SK-MEL-5 (cell line): Measurements from ENCODE around the gene C6orf89. TPM values are rescaled to one million over a fixed set of nuclear protein-coding genes. Genes with fewer than 3 reads are reported as not detected.
A peak's percentile ranks its signal among the peaks of the same experiment; 100 is the strongest.
"Not testable (repeated sequence)": the region's sequence is repeated elsewhere in the genome, so short reads cannot be mapped to it uniquely, and the experiment has no call there.

ENCODE experiments used
- DNase-seq: peaks from one replicate; pipeline ENCODE4 v3.0.0-alpha.2; 2016; ENCODE audit warnings: low read depth, low spot score
- in situ Hi-C: cut with HindIII; loops from 2 replicates; pipeline ENCODE4 v1.10.0; 2016; ENCODE audit warnings: low sequenced_read_pairs, high pct_unique_total_duplicates, low pct_unique_long_range_greater_than_20kb
- total RNA-seq: library from RNA; depleted of rRNA; stranded (reverse); fragments of >200 nt; shearing (Covaris generic); gene quantifications from 2 replicates; pipeline ENCODE4 v1.2.3, GENCODE V29; 2014

The C6orf89 gene
- total RNA-seq, 1 experiment from 2014 or later: 47.0 TPM

DNA sequence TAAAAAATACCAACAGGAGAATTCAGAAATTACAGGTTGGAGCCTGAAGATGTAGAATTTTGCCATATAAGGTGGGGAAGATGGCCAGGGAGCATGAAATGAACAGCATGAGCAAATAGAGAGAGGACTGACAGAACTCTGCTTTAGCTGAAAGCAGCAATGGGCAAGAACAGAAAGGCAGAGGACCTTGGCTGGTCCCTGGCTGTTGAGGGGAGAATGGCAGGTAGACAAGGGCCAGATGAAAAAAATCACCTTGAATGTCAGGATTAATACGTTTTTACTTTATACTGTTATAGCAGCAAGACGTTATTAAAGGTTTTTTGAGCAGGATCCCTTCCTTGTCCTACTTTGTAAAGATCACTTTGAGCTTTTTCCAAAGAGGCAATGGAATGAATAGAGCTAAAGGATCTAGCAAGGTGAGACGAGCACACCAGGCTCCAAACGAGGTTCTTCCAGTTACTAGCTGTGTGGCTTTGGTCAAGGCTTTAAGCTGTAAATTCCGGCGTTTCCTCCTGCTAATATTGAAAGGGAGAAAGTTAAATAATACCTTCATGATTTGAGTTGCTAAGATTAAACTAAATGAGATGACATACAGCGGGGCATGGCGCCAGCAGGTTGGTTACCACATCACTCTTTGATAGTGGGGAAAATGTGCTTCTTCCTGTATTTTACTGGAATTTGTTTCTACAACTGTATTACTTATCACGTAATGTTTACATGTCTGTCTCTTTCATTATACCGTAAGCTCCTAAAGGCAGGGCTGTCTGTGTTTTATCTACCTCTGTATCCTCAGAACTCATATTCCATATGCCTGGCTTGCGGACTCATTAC lies 11.9 kb upstream of the C6orf89 start:
- DNase-seq: no peak
- in situ Hi-C loops: no loop called here

DNA sequence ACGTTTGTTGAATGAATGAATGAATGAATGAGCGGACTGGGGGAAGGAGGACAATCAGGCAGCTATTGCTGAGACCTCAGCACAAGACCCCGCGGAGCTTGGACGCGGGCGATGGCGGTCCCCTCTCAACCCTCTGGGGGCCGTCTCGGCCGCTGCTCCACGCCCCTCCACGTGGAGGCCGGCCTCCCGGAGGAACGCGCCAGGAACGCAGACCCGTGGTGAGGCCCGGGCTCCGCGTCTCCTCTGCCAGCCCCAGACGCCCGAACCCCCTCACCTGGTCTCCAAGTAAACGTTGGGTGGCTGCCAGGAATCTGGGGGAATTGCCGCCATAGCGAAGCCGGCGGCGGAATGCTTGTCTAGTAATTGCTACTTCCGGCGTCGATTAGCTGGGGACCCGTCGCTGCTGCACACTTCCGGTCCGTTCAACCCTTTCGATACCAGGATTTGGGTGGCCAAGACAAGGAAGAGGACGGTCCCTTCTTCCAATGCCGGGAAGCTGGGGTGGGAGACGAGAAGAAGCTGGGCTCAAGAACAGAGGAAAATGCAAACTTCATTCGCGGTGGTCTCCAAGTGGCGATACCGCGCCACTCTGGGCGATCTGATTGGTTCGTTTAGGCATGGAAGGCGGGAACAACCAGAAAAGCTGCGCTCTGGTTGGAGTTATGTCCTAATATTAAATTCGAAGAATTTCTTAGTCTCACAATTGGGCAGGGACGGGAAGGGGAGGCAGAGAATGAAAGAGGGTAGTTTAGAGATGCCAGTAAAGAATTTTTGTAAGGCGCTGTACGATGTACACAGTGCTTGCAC lies 11.1 kb upstream of the C6orf89 start, which contains the start of gene PPIL1:
TSS of gene PPIL1 (minus strand) at position 361 of the 807 bp plus-strand sequence. CDS start at position 330, 31 bp downstream.
- in situ Hi-C loops: no loop called here

DNA sequence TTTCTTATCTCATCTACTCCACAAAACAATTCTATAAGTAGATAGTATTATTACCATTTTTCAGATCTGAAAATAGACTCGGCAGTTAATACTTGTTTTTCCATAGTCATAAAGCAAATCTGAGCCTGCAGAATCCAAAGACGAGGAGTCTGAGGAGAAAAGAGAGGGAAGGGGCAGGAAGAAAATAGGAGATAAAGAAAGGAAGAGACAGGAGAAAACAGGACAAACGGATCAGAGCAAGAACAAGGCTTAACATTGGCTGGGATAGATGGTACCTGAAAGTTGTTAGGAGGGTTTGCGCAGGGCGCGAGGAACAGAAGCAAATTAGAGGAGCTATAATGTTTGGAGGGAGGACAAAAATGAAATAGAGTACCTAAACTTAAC lies 10.5 kb upstream of the C6orf89 start:
- in situ Hi-C loops: no loop called here
- no peak for DNase-seq

More for the DNA sequence above, 11.1 kb upstream of the C6orf89 start, which contains the start of gene PPIL1:
- DNase-seq: peak; percentile 90

DNA sequence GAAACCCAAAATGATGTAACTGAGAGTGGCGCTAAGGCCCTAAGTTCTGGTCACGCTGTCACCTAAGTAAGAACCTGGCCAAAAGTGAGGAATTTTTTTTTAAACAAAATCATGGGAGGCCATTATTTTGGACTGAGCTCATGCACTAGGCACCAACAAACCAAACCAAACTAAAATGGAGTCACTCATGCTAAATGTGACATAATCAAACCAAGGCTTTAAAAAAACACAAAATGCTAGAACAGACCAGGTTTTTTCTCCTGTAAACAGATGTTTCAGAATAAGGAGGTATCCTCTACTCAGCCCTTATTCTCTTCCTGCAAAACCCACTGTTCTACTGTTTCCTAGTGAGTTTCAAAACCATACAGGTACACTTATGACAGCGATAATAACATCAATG lies 1.1 kb upstream of the C6orf89 start:
- DNase-seq: no peak
- in situ Hi-C loops: no loop called here

DNA sequence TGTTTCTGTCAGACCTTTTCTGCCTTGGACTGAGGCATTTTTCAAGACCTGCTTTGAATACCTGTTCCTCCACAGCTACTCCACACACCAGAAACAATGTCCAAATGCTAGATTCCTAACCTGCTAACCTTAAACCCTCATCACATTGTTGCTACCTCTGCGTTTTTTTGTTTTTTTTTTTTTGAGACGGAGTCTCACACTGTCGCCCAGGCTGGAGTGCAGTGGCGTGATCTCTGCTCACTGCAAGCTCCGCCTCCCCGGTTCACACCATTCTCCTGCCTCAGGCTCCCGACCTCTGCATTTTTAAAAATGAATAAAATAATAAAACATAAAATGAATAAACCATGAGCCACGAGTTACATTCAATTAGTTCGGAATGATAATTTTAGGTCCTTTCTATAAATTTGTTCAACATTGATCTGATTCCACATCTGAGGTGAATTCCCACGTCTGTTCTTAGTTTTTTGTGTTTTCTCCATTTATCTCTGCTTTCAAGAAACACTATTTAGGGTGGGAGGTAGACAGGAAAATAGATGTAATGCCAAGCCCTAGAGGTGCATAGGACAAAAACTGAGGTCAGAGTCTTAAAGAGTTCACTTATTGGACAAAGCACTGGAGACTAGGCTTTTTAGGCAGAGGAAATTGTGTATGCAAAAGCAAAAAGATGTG lies 1.3 kb downstream of the C6orf89 start:
- DNase-seq: no peak
- in situ Hi-C loops: no loop called here

DNA sequence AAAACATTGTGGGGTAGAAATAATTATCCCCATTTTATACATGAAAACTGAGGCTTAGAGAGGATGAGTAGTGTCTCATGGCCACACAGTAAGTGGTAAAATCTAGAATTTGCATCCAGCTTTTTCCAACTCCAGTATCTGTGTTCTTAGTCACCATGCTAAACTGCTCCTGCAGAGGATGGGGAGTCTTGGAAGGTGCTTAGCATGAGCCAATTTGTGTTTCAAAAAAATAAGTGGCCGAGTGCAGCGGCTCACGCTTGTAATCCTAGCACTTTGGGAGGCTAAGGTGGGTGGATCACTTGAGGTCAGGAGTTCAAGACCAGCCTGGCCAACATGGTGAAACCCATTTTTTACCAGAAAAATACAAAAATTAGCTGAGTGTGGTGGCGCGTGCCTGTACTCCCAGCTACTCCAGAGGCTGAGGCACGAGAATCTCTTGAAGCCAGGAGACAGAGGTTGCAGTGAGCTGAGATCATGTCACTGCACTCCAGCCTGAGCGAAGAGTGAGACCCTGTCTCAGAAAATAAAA lies 2.4 kb downstream of the C6orf89 start:
- no peak for DNase-seq
- in situ Hi-C loops: no loop called here

DNA sequence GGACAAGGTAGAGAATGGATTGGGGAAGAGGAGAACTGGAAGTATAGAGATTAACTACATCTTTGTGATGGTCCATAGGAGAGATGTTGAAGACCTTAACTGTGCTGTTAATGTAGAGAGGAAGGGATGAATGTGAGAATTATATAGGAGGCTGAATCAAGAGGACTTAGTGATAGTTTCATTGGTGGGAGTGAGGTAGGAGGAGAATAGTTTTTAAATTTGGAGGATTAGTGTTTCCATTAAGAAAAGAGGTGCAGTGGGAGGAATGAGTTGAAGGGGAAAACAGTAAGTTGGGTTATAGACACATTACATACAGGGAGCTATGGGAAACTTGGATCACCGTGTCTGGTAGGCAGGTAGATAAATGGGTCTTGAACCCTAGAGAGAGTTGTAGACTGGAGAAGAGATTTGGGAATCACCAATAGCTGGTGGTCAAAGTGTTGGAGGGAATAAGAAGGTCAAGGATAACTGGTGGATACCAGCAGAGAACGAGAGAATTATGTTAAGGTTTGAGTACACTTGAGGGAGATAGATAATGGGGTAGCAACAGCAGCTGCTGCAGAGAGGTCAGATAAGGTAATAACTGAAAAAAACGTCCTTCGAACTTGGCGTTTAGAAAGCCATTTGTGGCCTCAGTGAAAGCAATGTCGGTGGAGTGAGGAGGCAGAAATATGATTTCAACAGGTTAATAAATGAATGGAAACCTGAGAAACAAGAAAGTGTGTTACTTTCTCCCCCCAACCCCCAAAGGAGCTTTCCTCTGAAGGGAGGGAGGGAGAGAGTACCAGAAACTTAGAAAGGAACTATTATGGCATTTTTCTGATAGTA lies 3.1 kb downstream of the C6orf89 start:
- DNase-seq: no peak
- in situ Hi-C loops: no loop called here

DNA sequence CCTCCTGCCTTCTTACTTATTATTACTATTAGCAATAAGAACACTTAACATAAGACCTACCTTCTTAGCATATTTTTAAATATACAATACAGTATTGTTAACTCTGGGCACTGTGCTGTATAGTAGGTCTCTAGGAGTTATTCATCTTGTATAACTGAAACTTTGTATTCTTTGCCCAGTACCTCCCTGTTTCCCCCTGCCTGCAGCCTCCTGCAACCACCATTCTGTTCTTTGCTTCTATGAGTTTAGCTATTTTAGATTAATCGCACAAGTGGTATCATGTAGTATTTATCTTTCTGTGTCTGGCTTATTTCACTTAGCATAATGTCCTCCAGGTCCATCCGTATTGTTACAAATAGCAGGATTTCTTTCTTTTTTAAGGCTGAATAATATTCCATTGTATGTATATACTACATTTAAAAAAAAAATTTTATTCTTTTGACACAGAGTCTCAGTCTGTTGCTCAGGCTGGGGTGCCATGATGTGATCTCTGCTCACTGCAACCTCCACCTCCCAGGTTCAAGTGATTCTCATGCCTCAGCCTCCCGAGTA lies 4.4 kb downstream of the C6orf89 start:
- in situ Hi-C loops: no loop called here
- DNase-seq: no peak

DNA sequence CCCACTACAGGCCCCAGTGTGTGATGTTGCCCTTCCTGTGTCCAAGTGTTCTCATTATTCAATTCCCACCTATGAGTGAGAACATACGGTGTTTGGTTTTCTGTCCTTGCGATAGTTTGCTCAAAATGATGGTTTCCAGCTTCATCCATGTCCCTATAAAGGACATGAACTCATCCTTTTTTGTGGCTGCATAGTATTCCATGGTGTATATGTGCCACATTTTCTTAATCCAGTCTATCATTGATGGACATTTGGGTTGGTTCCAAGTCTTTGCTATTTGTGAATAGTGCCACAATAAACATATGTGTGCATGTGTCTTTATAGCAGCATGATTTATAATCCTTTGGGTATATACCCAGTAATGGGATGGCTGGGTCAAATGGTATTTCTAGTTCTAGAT lies 5.4 kb downstream of the C6orf89 start:
- in situ Hi-C loops, DNase-seq: not testable (repeated sequence)

DNA sequence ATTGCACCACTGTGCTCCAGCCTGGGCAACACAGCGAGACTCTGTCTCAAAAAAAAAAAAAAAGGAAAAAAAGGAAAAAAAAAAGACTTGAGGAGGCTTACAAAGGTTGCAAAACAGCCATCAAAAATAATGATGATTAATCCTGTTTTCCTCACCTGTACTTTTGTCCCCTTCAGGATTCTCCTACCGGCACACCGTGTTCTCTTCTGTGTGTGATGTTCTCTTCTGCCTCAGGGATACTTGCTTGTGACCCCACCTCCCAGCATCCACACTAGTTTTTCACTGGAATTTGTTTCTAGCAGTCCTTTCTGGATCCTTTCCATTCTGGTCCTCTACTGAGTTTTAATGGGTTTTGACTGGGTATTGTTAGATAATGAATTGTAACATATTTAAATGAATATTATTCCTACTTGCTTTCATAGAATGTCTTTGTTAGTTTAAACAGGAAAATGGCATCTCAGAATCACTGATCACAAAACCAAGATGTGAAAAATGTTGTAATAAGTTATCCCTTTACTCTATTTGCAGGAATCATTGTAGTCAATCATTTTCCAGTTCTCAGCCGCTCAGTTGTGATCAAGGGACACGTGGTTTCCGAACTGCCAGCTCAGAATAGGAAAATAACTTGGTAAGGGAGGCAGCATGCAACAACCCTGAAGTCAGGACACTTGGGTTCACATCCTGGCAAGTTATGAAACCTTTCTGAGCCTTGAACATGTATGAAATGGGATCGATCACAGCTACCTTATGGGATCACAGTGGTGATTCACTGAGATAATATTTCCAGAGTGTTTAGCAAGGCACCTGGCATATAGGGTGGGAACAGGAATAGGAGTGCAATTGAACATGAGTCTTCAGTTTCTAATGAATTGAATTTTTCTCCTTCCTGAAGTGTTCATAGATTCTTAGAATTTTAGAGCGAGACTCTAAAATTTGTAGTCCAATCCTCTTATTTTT lies 8.5 kb downstream of the C6orf89 start:
- DNase-seq: no peak
- in situ Hi-C loops: no loop called here

DNA sequence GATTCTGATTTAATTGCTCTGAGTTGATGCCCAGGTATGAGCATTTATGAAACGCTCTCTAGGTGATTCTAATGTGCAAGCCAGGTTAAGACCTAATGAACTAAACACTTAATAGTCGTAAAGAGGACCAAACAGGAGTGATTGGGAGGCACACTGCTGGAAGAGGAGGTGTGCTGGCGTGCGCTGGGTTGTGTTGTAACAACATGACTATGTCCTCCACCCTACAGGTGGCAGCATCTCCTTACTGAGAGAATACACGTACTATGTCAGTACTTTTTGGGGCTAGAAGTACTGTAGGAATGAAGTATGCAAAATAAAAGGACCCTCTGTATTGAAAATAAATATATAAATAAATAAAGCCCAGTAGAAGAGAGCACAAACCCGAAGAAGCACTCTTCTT lies 11.9 kb downstream of the C6orf89 start:
- DNase-seq: peak; percentile 13

DNA sequence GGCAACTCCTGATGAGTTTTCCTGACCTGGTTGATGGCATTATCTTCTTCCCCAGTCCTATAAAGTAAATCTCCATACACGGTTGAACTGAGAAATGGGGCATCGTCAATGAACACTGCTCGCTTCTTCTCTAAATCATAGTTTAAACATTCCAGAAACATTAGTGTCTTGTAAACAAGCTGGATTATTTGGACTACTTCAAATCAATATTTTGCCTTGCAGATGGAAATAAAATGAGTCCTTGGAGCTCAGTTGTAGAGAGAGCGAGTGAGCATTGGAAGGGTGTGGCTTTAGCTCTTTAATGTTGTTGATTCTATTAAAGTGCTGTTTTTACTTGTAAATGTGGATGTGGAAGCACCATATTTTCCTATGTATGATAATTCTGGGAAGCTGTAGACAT lies 18.4 kb downstream of the C6orf89 start:
- in situ Hi-C loops: no loop called here
- DNase-seq: no peak

More for the DNA sequence above, 11.9 kb downstream of the C6orf89 start:
- in situ Hi-C loops: no loop called here

DNA sequence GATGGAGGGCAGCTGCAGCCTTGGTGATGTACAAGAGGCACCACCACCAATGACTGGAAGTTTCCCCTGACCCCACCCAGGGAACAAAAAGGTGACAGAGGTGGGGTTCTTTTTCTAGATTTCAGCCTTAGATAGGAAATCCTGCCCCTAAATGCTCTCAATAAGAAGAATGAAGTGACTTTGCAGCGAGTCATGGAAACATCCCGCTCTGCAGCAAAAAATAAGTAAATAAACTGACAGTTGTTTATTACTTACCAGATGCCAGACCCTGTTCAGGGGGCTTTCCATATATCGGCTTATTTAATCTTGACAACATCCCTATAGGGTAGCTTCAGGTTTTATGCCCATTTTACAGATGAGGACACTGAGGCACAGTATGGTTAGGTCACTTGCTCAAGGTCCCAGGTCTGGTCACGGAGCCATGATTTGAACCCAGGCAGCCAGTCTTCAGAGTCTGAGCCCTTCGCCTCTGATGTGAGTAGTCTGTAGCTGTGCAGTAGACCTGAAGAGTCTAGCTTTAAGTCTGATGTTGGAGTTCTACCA lies 19.2 kb downstream of the C6orf89 start:
- in situ Hi-C loops: no loop called here
- DNase-seq: no peak

DNA sequence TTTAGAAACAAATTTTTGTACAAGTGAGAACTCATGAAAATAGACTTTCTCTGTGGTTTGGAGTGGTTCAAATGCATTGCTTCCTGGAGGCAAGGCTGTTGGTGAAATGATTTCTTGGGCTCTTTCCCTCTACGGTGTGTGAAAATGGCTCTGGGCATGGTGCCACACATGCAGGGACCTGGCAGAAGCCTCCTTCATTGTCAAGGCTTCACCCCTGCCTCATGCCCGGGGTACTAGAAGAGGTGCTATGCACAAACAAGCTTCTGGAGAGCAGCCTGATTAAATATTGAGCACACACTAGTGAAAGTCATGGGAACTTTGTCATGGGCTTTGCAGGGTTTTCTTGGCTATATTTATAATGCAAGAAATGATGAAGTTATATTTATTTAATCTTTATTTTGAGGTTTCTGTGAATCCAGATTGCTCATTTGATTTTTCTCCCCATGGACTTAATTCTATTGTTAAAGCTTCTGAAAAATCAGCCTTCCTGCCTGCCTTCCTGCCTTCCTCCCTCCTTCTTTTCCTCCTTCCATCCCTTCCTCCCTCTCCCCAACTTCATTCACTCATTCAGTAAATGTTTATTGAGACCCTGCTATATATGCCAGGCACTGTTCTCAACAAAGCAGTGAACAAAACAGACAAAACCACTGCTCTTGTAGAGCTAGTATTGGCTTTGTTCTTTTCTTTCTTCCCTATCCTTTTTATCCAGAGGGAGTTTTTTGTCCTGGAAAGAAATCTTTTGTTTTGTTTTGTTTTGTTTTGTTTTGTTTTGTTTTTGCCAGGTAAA lies 21.0 kb downstream of the C6orf89 start:
- in situ Hi-C loops: no loop called here

DNA sequence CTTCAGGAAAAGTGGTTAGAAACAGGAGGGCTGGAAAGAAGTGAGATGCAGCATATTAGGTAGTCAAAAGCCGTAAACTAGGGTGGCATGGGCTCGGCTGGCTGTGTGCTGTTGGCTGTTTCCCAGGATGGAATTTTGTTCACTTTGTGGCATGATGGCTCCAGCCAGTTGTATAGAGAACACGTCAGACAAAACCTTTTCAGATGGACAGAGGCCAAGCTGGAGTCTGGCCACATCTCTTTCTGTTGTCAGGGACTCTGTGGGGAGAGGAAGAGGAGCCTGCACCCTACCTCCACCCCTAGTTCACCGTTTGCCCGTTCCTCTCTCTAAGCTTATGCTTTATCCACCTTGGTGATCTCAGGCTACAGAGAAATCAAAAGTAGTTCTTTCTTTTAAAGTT lies 22.0 kb downstream of the C6orf89 start:
- in situ Hi-C loops: no loop called here
- no peak for DNase-seq

More for the DNA sequence above, 21.0 kb downstream of the C6orf89 start:
- no peak for DNase-seq
